Hematopoietic multipotent progenitor cell treated with erythropoietin and hydrocortisone succinate and interleukin-3 and kit ligand, for 4 days (in vitro differentiated cells): ENCODE data around the gene COX19.

Source experiments
- DNase-seq: peaks from one replicate; pipeline ENCODE4 v3.0.0-alpha.2; 2015

Gene COX19, protein sequence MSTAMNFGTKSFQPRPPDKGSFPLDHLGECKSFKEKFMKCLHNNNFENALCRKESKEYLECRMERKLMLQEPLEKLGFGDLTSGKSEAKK

DNA sequence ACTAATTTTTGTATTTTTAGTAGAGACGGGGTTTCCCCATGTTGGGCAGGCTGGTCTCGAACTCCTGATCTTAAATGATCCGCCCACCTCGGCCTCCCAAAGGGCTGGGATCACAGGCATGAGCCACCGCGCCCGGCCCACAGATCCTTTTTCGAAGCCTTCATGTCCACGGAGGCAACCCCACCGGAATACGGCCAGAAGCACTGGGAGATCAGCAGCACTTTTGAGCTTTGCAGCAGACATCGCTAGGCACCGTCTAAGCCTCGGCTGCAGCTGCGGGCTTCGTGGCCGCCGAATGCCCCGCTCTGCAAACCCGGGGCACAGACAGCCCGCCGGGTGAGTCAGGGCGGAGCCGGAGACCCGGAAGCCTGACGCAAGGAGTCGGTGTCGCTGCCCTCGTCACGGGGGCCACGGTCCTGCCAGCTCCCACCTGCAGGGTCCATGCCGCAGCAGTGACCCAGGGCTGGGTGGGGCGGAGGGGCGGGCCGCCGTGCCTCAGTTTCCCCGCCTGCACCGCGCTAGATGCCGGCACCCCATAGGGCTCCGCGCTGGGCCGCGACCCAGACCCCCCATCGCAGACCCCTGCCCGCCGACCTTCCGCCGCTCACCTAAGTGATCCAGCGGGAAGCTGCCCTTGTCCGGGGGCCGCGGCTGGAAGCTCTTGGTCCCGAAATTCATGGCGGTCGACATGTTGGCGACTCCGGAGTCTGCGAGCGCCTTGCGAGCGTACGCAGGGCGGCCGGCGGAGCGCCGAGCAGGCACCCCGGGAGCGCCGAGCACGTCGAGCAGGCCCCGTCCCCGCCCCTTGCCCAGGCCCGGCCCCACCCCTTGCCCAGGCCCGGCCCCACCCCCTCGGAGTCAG is at the start of gene COX19:
TSS of gene COX19 (minus strand) at position 730 of the 862 bp plus-strand sequence. CDS start at position 690, 40 bp downstream.
- peak; percentile 95 for DNase-seq

DNA sequence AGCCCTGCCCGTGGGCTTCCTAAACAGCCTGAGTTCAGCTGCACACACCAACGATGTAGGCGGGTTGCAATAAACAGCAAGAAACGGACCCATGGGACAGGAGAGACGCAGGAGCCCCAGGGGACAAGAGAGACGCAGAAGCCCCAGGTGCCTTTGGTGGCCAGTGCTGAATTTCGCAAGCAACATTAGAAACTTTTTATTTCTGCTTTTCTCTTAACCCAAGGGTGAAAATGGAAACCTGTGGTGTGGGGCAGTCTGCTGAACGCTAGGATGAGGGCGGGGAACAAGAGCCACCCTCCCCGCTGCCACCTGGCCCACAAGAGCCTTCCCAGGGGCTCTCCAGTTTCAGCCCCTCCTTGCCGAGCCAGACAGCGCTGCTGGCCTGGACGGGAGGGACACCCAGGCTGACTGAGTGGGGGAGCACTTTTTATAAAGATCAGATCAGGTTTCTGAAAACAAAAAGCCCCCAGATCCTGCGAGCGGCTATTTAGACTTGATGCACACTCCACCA is 49.0 kb upstream of the COX19 start:
- DNase-seq, result peak; percentile 60

DNA sequence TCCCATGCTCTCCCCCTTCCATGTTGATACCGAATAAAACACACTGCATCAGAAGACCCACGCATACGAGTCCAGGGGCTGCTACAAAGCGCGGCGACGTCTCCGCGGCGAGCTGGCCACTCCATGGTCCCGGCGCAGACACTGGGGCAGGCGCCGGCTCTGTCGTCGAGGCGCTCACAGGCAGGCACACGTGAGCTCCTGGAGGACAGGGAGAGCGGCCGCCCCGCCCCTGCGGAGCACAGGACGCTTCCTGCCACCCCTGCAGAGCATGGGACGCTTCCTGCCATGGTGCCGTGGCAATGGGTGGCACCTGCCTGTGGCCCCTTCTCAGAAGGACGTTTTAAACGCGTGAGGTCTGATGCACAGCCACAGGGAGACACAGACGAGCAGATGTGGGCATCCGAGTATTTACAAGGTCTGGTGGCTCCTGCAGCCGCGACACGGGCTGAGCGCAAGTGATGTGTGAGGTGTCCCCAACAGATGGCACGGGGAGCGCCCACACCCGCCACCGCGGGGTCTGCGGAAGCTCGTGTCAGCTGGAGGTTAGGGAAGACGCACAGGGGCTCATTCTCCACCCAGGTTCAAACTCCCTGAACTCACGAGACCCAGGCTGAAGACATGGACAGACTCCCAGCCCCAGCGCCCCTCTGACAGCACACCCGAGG is 47.6 kb upstream of the COX19 start:
- DNase-seq, result no peak

DNA sequence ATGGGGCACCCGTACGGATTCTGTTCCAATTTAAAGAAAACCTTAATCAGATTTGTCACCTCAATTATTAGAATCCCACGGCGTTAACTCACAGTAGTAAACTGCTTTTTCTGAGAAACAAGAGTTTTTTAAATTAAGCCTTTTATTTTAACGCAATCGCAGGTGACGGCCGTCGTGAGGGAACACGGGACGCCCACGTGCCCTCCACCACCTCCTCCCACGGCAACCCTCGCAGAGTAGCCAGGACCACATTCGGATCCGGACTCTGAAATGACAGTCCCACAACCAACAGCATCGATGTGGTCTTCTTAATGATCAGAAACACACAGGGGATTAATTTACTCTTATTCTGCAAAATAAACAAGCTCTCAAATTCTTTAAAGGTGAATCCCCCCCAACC is 47.0 kb upstream of the COX19 start:
- DNase-seq, result no peak

DNA sequence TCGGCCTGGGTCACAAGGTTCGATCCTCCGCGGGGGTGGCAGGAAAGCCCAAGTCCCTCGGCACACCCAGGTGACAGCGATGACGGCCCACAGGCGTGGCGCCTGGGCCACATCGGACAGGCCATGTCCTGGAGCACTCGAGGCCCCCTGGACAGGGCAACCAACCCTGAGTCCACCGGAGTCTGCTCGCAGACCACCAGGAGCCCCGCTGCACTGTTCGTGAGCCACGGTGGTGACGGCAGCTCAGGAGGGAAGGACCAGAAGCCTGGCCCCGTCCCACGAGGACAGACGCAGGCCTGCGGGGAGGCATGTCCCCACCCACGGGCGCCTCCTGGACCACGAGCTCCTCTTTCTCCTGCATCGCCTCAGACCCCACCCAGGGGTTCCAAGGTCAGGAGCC is 46.6 kb upstream of the COX19 start:
- DNase-seq, result no peak

DNA sequence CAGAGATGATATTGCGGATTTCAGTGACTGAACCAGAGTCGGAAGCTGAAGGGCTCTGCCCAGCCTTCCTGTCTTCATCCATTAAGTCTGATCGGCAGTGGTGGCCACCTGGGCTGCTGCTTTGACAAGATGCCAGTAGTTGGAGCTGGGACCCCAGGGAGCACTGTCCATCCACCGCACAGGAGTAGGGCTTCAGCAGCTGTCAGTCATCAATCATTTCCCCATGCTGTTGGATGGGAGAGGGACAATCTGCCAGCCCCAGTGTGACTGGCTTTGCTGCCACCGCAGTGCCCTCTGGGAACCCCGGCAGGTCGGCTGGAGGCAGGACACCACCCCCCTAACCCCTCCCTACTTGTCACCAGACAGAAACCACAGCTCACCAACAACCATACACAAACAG is 46.0 kb upstream of the COX19 start:
- no peak for DNase-seq

DNA sequence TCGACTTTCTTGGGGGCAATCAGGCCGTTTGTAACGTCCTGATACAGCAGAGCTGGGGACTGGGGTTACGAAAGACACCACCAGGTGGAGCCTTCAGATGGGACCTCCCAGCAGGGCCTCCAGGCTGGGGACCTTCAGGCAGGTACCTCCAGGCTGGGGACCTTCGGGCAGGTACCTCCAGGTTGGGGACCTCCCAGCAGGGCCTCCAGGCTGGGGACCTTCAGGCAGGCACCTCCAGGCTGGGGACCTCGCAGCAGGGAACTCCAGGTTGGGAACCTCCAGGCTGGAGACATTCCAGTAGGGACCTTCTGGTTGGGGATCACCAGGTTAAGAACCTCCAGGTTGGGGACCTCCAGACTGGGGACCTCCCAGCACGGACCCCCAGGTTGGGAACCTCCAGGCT is 45.5 kb upstream of the COX19 start:
- peak; percentile 39 for DNase-seq

DNA sequence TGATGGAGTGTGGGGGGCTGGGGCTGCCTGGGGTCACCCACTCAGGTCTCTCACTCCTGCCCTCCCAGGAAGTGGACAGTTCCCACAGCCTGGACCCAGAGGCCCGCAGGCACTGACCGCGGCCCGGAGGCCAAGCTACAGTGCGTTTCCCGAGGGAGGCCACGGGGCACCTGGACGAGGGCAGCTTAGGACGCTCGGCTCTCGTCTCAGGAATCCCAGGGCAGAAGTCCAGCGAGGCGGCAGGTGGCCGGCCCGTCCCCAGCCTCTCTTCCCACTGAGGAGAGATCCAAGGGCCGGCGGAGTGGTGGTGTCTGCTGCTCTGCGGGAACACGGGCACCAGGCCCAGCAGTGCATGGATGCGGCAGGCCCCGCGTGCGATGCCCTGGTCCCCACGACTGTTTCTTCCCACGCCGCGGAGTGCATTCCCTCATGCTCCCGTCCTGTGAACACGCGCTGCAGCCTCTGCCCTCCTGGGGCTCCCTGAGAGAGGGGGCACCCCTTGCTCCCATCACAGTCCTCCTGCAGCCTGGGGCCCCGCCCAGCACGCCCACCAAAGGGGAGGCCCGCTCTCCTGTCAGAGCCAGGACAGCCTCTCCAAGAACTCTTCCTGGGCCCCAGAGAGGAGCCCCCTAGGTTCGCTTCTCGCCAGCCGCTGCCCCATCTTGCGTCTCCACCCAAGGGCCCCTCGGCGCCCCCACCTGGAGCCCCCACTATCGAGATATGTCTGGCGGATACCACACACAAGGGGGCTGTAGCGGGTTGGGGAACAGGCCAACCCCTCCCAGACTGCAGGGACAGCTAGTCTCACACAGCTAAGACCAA is 44.7 kb upstream of the COX19 start:
- no peak for DNase-seq

DNA sequence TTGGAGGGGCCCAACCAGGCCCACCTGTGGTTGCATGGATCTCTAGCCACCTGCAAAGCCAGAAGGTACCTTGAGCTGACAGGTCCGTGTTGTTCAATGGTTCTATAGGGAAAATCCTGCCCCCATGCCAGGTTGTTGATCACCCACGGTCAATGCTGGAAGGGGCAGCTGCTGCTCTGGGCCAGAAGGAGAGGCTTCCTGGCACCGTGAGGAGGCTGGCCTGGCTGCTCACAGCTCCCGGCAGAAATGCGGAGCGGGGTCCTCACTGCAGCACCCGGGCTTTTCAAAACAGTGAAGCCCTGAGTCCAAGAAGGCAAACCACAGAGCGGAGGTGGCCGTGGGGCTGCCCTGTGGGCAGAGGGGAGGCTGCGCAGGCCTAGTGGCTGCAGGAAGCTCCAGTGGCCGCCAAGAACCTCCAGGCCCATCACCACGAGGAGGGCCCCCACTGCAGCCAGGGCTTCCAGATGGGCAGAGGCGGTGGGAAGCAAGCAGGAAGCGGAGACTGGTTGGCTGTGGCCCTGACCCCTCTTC is 44.0 kb upstream of the COX19 start:
- no peak for DNase-seq

DNA sequence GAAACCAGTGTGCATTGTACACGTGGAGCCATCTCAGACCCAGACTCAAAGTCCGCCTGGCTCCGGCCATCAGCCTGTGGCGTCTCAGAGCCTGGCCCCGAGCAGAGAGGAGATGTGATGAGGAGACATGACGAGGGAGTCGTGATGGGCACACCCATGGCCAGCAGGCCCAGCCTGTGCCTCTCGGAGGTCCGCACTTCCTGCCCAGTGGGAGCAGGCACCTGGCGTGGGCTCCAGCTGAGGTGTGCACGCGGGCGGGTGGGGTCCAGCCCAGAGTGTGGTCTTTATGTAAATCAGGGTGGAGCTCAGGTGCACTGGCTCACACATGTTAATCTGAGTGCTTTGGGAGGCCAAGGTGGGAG is 43.0 kb upstream of the COX19 start:
- DNase-seq, result no peak

DNA sequence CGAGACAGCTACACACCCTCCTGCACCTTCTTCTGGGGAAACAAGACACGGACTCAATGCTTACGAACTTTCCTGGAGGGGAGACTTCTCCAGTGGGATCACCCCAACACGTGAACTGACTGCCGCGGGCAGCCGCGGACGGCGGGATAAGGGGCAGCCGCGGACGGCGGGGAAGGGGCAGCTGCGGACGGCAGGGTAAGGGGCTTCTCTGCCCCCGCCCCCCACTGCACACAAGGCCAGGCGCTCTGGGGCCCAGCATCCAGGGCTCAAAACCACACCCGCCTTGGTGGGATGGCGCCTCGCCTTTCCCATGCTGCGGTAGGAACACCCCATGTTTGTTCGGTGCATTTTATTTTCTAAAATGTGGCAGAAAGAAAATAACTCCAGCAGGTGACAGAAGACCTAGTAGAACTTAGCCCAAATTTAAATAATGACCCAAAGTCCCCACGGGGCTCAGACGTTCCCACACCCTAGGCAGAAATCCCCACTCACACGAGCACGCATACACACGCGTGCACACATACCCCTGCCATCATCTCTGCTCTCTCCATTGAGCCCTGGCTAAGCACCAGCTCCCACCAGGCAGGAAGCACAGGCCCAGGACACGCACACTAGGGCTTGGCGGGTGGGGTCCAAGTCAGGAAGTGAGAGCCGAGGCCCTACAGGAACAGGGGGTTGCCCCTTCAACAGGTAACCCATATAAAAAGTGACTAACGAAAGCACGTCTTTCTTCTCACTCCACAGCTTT is 42.4 kb upstream of the COX19 start:
- DNase-seq, result no peak

DNA sequence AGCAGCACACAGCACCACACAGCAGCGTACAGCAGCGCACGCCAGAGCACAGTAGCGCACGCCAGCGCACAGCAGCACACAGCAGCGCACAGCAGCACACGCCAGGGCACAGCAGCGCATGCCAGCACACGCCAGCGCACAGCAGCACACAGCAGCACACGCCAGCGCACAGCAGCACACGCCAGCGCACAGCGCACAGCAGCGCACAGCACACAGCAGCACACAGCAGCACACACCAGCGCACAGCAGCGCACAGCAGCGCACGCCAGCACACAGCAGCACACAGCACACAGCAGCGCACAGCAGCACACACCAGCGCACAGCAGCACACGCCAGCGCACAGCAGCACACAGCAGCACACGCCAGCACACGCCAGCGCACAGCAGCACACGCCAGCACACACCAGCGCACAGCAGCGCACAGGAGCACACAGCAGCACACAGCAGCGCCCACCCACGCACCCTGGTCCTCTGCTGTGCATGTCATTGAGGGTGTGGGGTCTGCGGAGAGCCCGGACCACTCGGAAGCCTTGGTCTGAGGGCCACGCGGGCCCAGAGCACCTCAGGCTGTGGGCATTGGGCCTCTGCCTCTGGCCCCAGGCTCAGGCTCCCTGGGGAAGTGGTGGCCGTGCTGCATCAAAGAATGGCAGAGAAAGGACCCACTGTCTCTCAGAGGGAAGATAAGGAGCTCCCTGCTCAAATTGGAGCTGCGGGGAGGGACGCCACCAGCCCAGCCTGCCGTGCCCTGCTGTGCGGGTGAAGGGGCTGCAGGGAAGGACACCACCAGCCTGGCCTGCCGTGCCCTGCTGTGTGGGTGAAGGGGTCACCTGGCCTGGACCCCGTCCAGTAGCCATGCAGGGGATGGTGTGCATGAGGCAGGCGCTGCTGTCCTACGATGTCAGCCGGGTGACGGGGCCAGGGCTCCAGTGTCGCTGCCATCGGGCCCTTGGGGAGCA is 41.5 kb upstream of the COX19 start:
- no peak for DNase-seq

DNA sequence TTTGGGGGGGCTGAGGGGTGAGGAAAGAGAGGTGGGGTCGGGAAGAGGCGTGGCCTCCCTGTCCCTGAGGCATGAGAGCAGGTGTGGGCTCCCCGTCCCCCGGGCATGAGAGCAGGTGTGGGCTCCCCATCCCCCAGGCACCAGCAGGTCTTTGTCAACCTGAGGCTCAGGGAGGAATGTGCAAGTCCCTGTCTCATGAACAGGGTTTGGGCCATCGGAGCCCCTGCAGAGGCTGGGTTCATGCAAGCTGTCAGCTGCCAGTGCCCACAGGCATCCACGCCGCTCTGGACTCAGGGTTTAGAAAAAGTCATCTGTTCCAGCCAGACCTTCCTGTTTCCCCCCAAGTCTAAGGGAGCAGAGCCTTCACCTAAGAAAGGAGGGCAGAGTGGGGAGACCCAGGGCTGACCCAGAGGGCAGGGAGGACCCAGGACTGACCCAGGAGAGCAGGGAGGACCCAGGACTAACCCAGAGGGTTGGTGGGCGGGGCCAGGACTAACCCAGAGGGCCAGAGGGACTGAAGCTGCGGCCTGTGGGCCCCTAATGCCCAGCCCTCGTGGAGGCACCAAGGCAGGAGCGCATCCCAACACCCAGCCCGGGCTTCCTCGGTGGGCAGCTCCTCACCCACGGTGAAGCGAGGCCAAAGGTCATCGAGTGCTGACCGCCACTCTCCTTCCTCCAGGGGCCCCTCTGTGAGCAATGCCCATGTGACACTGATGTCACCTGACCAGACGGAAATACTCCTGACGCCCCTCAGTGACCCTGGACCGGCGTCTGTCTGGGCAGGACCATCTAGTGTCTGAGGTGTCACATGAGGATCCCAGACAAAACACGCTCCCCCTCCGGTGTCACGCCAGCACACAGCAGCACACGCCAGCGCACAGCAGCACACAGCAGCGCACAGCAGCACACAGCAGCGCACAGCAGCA is 40.1 kb upstream of the COX19 start:
- no peak for DNase-seq

DNA sequence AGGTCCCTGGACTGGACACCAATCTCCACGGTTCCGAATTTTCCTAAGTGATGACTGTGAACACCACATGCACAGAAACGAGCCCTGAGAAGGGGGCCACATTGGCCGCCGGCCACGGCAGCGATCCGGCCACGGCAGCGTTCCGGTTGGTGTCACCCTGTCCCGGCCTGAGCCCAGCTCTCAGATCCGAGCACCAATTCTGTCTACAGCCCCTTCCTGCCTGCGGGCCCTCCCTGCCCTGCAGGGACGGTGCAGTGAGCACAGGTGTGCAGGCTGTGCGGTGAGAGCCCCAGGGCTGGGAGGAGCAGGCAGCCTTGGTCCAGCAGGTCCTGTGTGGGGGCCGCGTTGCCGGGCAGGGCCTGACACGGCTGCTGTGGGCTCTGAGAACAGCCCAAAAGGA is 39.3 kb upstream of the COX19 start:
- DNase-seq, result no peak

DNA sequence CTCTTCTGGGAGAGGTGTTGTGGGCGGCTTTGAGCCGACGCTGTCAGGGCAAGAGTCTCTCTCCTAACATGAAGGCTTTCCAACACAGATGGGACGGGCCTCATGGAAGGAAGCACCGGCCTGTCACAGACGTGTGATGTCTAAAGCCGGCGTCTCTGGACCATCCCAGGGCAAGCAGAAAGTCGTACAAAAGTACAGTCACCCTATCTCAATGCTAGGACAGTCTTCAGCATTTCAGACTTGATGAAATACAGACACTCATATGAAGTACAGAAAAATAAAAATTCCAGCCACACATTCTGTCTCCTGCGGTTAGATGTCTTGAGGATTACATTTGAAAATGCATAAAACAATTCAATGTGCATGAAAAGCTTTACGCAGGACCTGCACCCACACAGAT is 38.2 kb upstream of the COX19 start:
- DNase-seq, result no peak

DNA sequence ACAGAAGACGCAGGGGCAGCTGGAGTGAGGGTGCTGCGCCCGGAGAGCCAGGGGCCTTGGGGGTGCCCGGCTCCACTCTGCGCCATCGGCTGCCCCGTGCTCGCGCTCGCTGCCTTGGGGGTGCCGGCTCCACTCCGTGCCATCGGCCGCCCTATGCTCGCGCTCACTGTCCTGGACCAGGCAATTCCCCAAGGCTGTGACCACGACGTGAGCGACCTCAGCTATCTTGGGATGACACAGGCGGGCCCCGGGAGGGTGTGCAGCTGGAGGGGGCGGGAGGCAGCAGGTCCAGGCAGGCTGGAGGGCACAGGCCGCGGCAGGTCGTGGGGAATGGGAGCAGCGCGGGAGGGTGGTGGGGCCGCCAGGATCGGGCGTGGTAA is 37.4 kb upstream of the COX19 start:
- DNase-seq, result no peak

DNA sequence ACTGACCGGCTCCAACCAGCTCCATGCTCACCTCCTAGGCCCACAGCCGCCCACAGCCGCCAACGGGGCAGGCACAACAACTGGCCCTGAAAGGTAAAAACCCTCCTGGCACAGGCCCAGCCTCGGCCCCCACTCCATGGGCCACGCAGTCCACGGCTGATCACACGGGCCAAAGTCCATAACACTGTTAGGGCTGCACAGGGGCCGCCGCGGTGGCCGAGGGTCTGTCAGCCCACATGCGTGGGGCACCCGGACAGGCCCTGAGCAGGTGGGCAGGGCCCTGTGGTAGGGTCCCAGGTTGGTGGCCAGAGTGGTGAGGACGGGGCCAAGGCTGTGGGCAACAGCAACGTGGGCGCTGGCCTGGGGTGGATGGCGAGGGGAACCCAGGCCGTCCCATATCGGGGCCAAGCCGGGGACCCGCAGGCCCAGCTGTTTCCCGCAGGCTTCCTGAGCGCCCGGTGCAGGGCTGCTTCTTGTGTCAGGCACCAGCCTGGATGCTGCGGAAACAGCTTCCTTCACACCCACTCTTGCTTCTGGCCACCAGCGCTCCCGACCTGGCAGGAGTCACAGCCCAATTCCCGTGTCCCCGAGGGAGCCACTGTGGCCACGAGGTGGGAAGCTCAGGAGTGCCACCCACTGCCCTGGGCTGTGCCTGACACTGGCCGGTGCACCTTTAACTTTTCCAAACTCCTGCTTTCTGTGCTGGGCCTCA is 36.8 kb upstream of the COX19 start:
- DNase-seq, result peak; percentile 73

DNA sequence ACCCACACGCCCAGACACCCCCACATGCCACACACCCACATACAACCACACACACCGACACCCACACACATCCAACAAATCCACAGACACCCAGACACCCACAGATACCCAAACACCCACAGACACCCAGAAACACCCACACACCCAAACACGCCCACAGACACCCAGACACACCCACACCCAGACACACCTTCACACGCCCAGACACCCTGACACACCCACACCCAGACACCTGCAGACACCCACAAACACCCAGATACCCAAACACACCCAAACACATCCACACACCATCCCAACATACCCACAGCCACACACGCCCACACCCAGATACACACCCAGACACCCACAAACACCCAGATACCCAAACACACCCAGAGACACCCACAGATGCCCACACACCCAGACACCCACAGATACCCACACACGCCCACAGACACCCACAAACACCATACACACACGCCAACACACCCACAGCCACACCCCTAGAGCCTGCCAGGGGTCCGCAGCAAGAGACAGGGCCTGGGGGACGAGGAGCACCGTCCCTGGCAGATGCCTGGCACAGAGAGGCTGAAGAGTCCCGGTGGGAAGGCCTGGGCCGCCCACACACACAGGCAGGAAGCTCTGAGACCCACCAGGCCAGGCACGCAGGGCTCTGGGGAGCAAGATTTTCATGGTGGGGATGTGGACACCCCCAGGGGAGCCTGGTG is 36.1 kb upstream of the COX19 start:
- DNase-seq, result no peak

DNA sequence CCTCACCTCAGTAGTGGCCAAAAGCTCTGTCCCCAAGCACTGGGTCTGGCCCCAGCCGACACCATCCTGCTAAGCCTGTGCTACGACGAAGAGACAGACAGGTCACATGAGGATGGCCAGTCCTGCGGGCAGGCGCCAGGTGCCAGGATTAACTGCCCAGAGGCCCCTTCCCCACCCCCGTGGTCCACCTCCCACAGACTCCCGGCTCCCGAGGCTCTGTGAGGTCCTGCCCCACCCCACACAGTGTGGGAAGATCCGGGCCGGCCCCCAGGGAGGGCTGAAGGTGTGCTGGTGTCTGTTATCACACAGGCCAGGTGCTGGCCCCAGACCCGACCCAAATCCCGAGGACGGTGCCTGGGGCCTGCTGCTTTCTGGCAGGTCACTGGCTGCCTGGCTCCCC is 34.9 kb upstream of the COX19 start:
- DNase-seq, result no peak
